Germinal center (tissue), 1 donor: ENCODE results near the gene SLC22A3.
"Not testable (repeated sequence)": the region's sequence is repeated elsewhere in the genome, so short reads cannot be mapped to it uniquely, and the experiment has no call there.

Source experiments
- DNase-seq: peaks from one replicate; pipeline ENCODE4 v3.0.0; 2012; ENCODE audit warnings: mixed read lengths, low spot score

The SLC22A3 gene

GRCh38 chr6:160373601-160374000, 25.4 kb downstream of the SLC22A3 start:
- not testable (repeated sequence) for DNase-seq

- DNase-seq = no peak
Measured at GRCh38 chr6:160374836-160375560, 26.8 kb downstream of the SLC22A3 start.

DNA sequence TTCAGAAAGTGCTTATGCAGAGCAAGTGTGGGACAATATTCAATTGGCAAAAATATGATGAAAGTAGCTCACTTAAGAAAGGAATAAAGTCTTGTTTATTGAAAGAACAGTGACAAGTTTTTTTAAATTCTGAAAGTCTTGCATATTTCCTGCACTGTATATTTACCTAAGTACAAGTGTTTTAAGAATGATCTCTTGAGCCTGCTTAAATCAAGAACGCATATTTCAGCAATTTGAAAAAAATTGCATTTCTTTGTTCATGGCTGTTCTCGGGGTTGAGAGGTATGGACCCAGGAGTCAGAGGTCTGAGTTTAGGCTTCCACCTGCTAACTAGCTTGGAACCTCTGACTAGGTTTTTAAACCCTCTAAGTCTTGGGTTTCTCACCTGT, 27.4 kb downstream of the SLC22A3 start:
- DNase-seq = no peak

GRCh38 chr6:160376445-160376844, 28.3 kb downstream of the SLC22A3 start:
- DNase-seq = no peak

- no peak for DNase-seq
Measured at GRCh38 chr6:160378218-160378617, 30.0 kb downstream of the SLC22A3 start.

DNA sequence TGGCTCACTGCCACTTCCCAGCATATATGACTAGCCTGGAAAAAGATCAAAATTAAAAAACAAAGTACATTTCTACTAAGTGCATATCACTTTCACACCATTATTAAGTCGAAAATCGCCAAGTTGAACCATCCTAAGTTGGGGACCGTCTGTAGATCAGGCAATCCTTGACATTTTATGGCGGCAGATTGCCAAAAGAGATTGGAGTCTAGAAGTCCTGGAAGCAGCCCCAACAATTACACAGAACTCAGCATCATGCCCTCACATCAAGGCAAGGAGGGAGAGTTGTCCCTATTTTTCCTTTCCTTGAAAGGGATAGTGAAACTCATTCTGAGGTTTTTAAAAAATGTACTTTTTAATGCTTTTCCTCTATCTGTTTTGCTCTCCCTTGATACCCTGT, 30.7 kb downstream of the SLC22A3 start:
- no peak for DNase-seq

GRCh38 chr6:160379466-160379865, 31.3 kb downstream of the SLC22A3 start:
- DNase-seq = no peak

- DNase-seq = no peak
Measured at GRCh38 chr6:160382946-160383345, 34.8 kb downstream of the SLC22A3 start.

- DNase-seq = no peak
Measured at GRCh38 chr6:160386869-160387530, 38.8 kb downstream of the SLC22A3 start.

DNA sequence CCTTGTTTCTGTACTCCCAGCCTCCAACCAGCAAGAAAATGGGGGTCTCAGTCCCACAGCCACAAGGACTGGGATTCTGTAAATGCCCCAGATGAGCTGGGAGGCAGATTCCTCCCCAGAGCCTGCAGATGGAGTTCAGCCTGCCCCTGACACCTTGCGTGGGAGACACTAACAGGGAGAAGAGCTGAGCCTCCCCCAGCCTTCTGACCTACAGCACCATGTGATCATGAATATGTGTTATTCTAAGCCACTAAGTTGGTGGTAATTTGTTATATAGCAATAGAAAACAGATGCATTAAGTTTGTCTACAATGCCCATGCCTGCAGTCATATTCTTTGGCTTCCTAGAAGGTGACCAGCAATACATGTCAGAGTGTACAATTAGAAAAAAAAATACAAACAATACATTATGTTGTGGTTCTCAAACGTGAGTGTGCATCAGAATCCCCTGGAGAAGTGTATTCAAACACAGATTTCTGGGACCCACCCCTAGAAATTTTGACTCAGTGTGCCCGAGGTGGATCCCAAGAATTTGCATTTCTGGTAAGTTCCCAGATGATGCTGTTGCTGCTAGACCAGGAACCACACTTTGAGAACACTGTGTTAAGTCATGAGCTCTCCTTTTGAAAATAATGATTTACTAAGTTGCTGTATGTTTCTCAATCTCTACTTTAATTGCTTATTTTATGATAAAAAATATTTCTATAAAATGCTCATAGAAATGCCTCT, 39.9 kb downstream of the SLC22A3 start:
- DNase-seq = no peak

- no peak for DNase-seq
Measured at GRCh38 chr6:160388922-160389321, 40.7 kb downstream of the SLC22A3 start.

DNA sequence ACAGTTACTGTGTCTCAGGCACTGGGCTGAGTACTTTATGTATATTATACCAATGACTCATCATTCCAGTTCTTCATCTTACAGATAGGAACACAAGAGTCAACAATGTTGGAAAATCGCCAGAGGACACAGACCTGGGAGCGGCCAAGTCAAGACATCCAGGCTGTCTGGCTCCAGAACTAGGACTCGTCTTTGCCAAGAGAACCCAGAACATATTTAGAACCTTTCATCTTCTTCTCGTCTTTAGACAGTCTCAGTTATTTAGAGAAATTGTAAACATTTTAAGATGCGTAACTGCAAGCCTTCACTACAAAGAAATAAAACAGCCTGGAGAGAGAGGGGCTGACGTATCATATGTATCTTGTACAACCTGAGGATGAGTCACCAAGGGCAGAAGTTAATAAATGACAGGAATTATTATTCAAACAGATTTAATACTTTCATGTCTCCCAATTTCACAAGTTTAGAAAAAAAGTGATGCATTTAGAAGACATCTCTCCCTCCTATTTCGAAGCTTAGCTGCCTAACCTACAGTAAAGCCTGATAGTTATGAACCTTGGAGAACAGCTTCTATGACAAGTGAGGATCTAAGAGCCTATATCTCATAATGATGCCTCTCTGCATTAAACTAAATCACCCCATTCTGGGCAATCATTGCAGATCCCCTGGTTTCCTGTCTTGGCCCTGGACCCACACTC, 43.4 kb downstream of the SLC22A3 start:
- DNase-seq = no peak

GRCh38 chr6:160393442-160393841, 45.3 kb downstream of the SLC22A3 start:
- DNase-seq = not testable (repeated sequence)

DNA sequence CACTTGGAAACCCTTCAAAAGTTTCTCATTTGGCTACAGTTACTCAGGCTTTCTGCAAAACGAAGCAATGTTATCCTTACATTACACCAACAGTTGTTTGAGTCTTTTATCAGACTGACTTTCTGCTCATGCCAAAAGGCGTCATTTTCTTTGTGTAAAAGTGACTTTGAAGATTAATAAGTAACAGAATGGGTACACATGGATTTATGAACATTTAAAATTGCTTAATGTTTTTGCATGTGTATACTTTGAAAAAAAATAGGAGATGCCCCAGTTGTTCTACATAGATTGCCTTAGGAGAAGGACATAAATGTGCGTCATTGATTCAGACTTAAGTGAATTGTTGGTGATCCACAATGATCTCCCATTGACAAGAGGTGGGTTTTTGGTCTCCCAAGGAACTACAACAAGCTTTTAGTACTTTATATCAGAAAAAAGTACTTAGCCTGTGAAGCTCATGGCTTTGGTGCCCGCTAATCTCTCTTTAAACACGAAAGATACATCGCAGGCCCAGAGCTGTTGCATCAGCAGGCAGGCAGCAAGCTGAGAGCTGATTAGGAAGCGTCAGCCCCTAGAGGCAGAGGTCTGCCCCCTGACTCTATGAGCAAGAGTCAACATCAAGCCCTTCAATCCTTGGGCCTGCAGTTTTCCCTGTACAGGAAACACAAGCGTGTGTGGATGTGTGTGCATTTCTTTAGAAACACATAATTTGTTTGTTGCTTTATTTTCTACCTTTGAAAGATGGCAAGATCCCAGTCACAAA, 45.9 kb downstream of the SLC22A3 start:
- DNase-seq = no peak

- DNase-seq = no peak
Measured at GRCh38 chr6:160394654-160395035, 46.5 kb downstream of the SLC22A3 start.

GRCh38 chr6:160395187-160395586, 47.0 kb downstream of the SLC22A3 start:
- DNase-seq = no peak

- DNase-seq = no peak
Measured at GRCh38 chr6:160396292-160396691, 48.1 kb downstream of the SLC22A3 start.

DNA sequence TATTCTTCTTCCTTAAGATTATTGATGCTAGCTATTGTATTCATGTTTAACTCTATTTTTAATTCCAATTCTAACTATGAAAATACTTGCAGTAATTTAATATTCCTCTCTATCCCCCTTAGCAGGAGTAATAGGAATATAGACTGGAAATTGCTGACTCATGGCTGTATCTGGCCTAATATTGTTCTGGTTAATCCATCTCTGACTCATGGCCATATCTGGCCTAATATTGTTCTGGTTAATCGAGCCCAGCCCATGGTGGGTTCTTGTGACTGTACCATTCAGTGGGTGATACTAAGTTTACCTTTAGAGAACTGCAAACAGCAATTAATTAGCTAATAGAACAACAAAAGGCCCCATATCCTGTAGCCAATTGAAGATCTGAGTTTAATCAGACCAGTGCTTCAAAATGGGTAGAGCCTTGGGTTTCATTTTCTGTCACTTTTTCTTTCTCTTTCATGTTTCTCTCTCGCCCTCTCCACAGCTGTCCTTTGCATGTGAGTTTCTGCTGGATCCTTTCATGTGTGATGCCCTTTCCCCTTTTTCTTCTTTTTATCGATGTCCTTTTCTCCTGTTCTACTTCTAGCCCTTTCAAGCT, 50.6 kb downstream of the SLC22A3 start:
- no peak for DNase-seq

DNA sequence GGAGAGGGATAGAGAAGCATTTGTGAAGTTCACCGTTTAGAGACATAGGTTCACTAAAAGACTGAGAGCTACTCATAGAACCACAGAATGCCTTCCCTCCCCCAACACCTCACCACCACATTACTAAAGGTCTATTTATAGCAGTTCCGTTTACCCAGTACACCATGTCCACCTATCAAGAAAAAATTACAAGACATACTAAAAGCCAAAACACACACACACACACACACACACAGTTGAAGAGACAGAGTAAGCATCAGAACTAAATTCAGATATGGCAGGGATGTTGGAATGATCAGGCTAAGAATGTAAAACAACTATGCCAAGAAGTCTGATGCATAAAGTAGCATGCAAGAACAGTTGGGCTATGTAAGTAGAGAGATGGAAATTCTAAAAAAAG, 52.3 kb downstream of the SLC22A3 start:
- DNase-seq = no peak

- no peak for DNase-seq
Measured at GRCh38 chr6:160408528-160408927, 60.4 kb downstream of the SLC22A3 start.

DNA sequence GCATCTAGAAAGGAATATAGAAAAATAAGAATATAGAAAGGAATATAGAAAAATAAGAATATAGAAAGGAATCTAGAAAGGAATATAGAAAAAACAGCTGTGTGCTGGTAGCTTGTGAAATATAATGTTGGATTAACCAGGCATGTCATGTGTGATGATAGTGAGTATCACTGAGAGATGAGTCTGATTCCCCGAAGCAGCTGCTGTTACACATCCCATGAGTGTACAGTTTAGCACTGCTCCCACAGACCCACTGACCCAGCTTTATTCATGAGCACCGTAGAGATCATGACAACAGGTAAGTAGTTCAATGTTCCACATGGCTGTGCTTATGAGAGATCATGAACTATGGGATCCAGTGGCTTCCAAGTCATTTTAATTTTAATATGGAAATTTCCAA, 64.8 kb downstream of the SLC22A3 start:
- no peak for DNase-seq
